Measurements from ENCODE around the gene EPHA2.
"Not testable (repeated sequence)": the region's sequence is repeated elsewhere in the genome, so short reads cannot be mapped to it uniquely, and the experiment has no call there.

Gene EPHA2

GRCh38 chr1:16155537-16156410 is at the start of gene EPHA2:
TSS of gene EPHA2 (minus strand) at chr1:16156069. CDS start at chr1:16155932, 137 bp downstream.
- no peak for DNase-seq

GRCh38 chr1:16205334-16205671 is 49.4 kb upstream of the EPHA2 start:
- no peak for DNase-seq

- DNase-seq, result peak in 1 of 4 experiments; percentile 22
These were observed 48.9 kb upstream of the EPHA2 start for GRCh38 chr1:16204634-16205333.

GRCh38 chr1:16204216-16204615 is 48.3 kb upstream of the EPHA2 start:
- DNase-seq, result no peak

GRCh38 chr1:16203550-16203949 is 47.7 kb upstream of the EPHA2 start:
- DNase-seq, result no peak

GRCh38 chr1:16202281-16203210 is 46.7 kb upstream of the EPHA2 start:
- no peak for DNase-seq

- no peak for DNase-seq
These were observed 43.8 kb upstream of the EPHA2 start for GRCh38 chr1:16199700-16200099.

GRCh38 chr1:16199157-16199501 is 43.3 kb upstream of the EPHA2 start:
- DNase-seq, result no peak

GRCh38 chr1:16198444-16199156 is 42.7 kb upstream of the EPHA2 start:
- DNase-seq, result no peak

- no peak for DNase-seq
These were observed 41.0 kb upstream of the EPHA2 start for GRCh38 chr1:16196874-16197273.

- DNase-seq, result not testable (repeated sequence)
These were observed 40.3 kb upstream of the EPHA2 start for GRCh38 chr1:16196139-16196538.

GRCh38 chr1:16195518-16195905 is 39.6 kb upstream of the EPHA2 start:
- no peak for DNase-seq

- no peak for DNase-seq
These were observed 36.2 kb upstream of the EPHA2 start for GRCh38 chr1:16191916-16192546.

- DNase-seq, result no peak
These were observed 35.4 kb upstream of the EPHA2 start for GRCh38 chr1:16191309-16191708.

GRCh38 chr1:16189921-16190621 is 34.2 kb upstream of the EPHA2 start:
- DNase-seq, result no peak

GRCh38 chr1:16189003-16189402 is 33.1 kb upstream of the EPHA2 start:
- DNase-seq, result no peak

GRCh38 chr1:16187748-16188401 is 32.0 kb upstream of the EPHA2 start:
- peak; percentile 52 to 66 (median 62) for DNase-seq

- no peak for DNase-seq
These were observed 30.9 kb upstream of the EPHA2 start for GRCh38 chr1:16186655-16187235.

- DNase-seq, result no peak
These were observed 28.9 kb upstream of the EPHA2 start for GRCh38 chr1:16184557-16185303.
